HCT116 (cell line): ENCODE results near the gene HLA-DMA. TPM values are rescaled to one million over a fixed set of nuclear protein-coding genes. Genes with fewer than 3 reads are reported as not detected.
"Not testable (repeated sequence)": the region's sequence is repeated elsewhere in the genome, so short reads cannot be mapped to it uniquely, and the experiment has no call there.

Experiments
- ATAC-seq: fragments of 200-7000 bp; cut with Tn5 transposase; 2 replicates; pipeline ENCODE4 v1.9.1; 2020; ENCODE audit warnings: mild to moderate bottlenecking, moderate library complexity
- BruUV-seq: library from RNA; stranded (reverse); fragments of 400-500 nt; replicated peaks from 2 replicates; lab custom pipeline; 2021; lab: Mats Ljungman, UMichigan
- CTCF ChIA-PET: fragments of 300-600 bp; sonication (Branson Sonifier 250); formaldehyde crosslinking; loops from one replicate; lab custom pipeline; 2021; ENCODE audit warnings: antibody characterized with exemption; lab: Charles Lee
- POLR2A ChIA-PET: fragments of 300-600, 350-600 bp; sonication (Branson Sonifier 250); formaldehyde crosslinking; loops from one replicate; lab custom pipeline; 2021; ENCODE audit warnings: antibody characterized with exemption; lab: Charles Lee
- RAD21 ChIA-PET, 2 experiments: fragments of 300-600 bp; sonication (Branson Sonifier 250); formaldehyde crosslinking; loops; one replicate each; lab custom pipeline; 2023; ENCODE audit warnings: low total read pairs in 2 of 2; ENCODE audit not compliant: uncharacterized antibody in 2 of 2, unreplicated experiment in 2 of 2, low non-redundant PET in 1 of 2; lab: Charles Lee
- DNase-seq: peaks from one replicate; pipeline ENCODE4 v3.0.0-alpha.2; 2010; ENCODE audit warnings: low read depth, low spot score
- H2AFZ ChIP-seq: fragments of 200-600 bp; shearing (Covaris generic), sonication (generic); 2 replicates; pipeline ENCODE4 v1.6.1; 2017; ENCODE audit warnings: low read depth, mixed run types, mixed read lengths, antibody characterized with exemption, low read length; ENCODE audit not compliant: poor library complexity, severe bottlenecking
- H3K27ac ChIP-seq: 2 replicates; pipeline ENCODE4 v1.5.1; 2012; ENCODE audit warnings: low read depth, low read length
- H3K27me3 ChIP-seq: fragments of 200-600 bp; sonication (generic); 2 replicates; pipeline ENCODE4 v1.6.1; 2016; ENCODE audit warnings: mixed run types, low read length, mixed read lengths; ENCODE audit not compliant: insufficient read depth
- H3K36me3 ChIP-seq, 2 experiments: fragments of 200-500 bp in 1 of 2; fragments of 200-600 bp in 1 of 2; sonication (Bioruptor generic) in 1 of 2; sonication (generic) in 1 of 2; 2 replicates each; pipeline versions ENCODE4 v1.5.1 to v1.6.1; 2014 to 2016; ENCODE audit warnings: low read length in 2 of 2, inconsistent platforms in 1 of 2, mixed read lengths in 1 of 2, mixed run types in 1 of 2; ENCODE audit not compliant: insufficient read depth in 2 of 2, control insufficient read depth in 1 of 2
- H3K4me1 ChIP-seq, 2 experiments: fragments of 200-600 bp in 1 of 2; sonication (generic) in 1 of 2; 2 replicates each; pipeline versions ENCODE4 v1.5.1 to v1.6.1; 2012 to 2017; ENCODE audit warnings: low read length in 2 of 2, inconsistent platforms in 1 of 2, mild to moderate bottlenecking in 1 of 2, mixed read lengths in 1 of 2, mixed run types in 1 of 2, moderate library complexity in 1 of 2; ENCODE audit not compliant: insufficient read depth in 2 of 2, control insufficient read depth in 1 of 2
- H3K4me2 ChIP-seq: fragments of 200-600 bp; sonication (generic); 2 replicates; pipeline ENCODE4 v1.6.1; 2017; ENCODE audit warnings: mixed run types, low read length, mixed read lengths
- H3K4me3 ChIP-seq, 2 experiments: fragments of 200-600 bp in 1 of 2; sonication (generic) in 1 of 2; replicated peaks in 1 of 2; 2 replicates each; pipeline ENCODE4 v1.5.1; 2011 to 2016; ENCODE audit warnings: low read length in 2 of 2, control low read depth in 1 of 2, low read depth in 1 of 2, mild to moderate bottlenecking in 1 of 2, mixed read lengths in 1 of 2, mixed run types in 1 of 2
- H3K79me2 ChIP-seq: fragments of 200-600 bp; sonication (generic); 2 replicates; pipeline ENCODE4 v1.6.1; 2017; ENCODE audit warnings: mild to moderate bottlenecking, mixed run types, low read length, moderate library complexity, mixed read lengths; ENCODE audit not compliant: insufficient read depth
- H3K9ac ChIP-seq: fragments of 200-600 bp; sonication (generic); 2 replicates; pipeline ENCODE4 v1.6.1; 2016; ENCODE audit warnings: low read length, mixed read lengths
- H3K9me2 ChIP-seq: fragments of 200-600 bp; sonication (generic), shearing (Covaris generic); 2 replicates; pipeline ENCODE4 v1.6.1; 2017; ENCODE audit warnings: mixed run types, mild to moderate bottlenecking, moderate library complexity; ENCODE audit not compliant: insufficient read depth
- H3K9me3 ChIP-seq, 2 experiments: fragments of 200-500 bp in 1 of 2; fragments of 200-600 bp in 1 of 2; sonication (Bioruptor generic) in 1 of 2; sonication (generic) in 1 of 2; 2 replicates each; pipeline ENCODE4 v1.6.1; 2014 to 2017; ENCODE audit warnings: low read length in 2 of 2, mixed read lengths in 2 of 2, inconsistent platforms in 1 of 2, low read depth in 1 of 2, mild to moderate bottlenecking in 1 of 2, mixed run types in 1 of 2, moderate library complexity in 1 of 2; ENCODE audit not compliant: control insufficient read depth in 1 of 2, insufficient read depth in 1 of 2
- H4K20me1 ChIP-seq: fragments of 200-600 bp; sonication (generic), shearing (Covaris generic); 2 replicates; pipeline ENCODE4 v1.6.1; 2017; ENCODE audit warnings: mixed run types, mild to moderate bottlenecking, moderate library complexity; ENCODE audit not compliant: insufficient read depth
- CBX3 ChIP-seq: IDR thresholded peaks from 2 replicates; pipeline ENCODE4 v1.6.1; 2012; ENCODE audit warnings: low read depth
- CEBPB ChIP-seq: IDR thresholded peaks from 2 replicates; pipeline ENCODE4 v1.6.1; 2012; ENCODE audit warnings: low read depth
- POLR2AphosphoS5 ChIP-seq: IDR thresholded peaks from 2 replicates; pipeline ENCODE4 v1.6.1; 2011; ENCODE audit warnings: mild to moderate bottlenecking, low read depth, low read length, moderate library complexity
- ZFX ChIP-seq: fragments of 450-650 bp; IDR thresholded peaks from 2 replicates; pipeline ENCODE4 v1.6.1; 2017
- intact Hi-C: fragments of 100-400 bp; cut with micrococcal nuclease; formaldehyde crosslinking; loops from 2 replicates; pipeline ENCODE4 v1.10.0; 2022
- total RNA-seq: library from RNA; stranded (reverse); gene quantifications from one replicate; pipeline ENCODE4 v1.2.1, GENCODE V29; 2021; ENCODE audit not compliant: unreplicated experiment
- TF ChIP-seq, protein P1 (sequence below): IDR thresholded peaks from 2 replicates; pipeline ENCODE4 v1.6.1; 2012; ENCODE audit warnings: low read depth
- TF ChIP-seq, protein P2 (sequence below): IDR thresholded peaks from 2 replicates; pipeline ENCODE4 v1.6.1; 2011; ENCODE audit warnings: mild to moderate bottlenecking, low read length, moderate library complexity; ENCODE audit not compliant: insufficient replicate concordance; ENCODE audit errors: extremely low read depth

HLA-DMA gene
- total RNA-seq, 1 experiment from 2014 or later = 12.1 TPM

DNA sequence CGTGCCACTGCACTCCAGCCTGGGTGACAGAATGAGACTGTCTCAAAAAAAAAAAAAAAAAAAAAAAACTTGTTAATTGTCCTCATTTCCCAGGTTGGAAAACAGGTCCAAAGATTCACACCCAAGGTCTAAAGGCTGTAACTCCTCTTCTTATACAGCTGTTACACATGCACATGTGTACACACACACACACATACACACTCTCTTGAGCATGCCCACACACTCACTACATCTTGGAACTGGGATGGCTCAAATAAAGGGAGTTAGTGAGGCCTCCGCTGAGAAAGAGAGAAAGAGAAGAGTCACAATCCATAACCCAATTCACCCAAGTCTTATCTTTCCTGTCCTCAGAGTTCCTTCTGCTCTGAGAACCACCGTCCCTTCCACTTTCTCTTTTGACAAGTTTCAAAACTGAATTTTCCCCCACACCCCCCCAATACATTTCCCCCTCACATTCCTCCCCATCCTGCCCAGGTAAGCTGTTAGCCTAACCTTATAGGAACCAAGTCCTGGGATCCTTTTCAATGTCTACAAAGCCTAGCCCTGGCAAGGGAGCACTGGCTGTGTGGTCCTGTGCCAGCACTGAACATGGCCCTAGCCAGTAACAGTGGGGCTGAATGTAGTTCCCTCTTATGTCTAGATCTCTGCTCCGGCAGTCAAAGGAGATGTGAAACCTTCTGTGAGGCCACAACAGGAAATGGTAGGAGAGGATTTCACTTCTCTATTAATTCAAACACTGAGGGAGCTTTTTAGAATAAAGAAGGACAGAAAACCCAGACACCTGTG lies 8.8 kb downstream of the HLA-DMA start:
- Histone ChIP-seq H3K4me1 (peaks cover 4 to 12% of the 10 kb centered on the region in 2 experiments; a peak in 2 of 4 replicates), H3K4me3 (no peak overlapping the region), H3K9ac (no peak overlapping the region), H3K9me3 (no peaks in the 10 kb centered on the region), H2AFZ (no peak overlapping the region), H3K36me3 (no peaks in the 10 kb centered on the region), H3K79me2 (no peaks in the 10 kb centered on the region), H3K27me3 (no peaks in the 10 kb centered on the region), H3K4me2 (no peak overlapping the region), H4K20me1 (no peaks in the 10 kb centered on the region), H3K9me2 (no peaks in the 10 kb centered on the region), H3K27ac (no peak overlapping the region)
- CTCF ChIA-PET = interaction anchor here (4.5 kb wide), 1 partner anchor 10 kb away, joined by 33 read pairs; no protein-coding TSS in a partner anchor
- POLR2A ChIA-PET = interaction anchor here (5.1 kb wide), 1 partner anchor 26 kb away, joined by 52 read pairs; the partner anchor contains the start of gene BRD2
- intact Hi-C loops = no loop called here
- DNase-seq (no peak), ATAC-seq (no peak)
- RAD21 ChIA-PET = no interaction called here
- no TSS peak for BruUV-seq
- TF ChIP-seq, protein P1, sequence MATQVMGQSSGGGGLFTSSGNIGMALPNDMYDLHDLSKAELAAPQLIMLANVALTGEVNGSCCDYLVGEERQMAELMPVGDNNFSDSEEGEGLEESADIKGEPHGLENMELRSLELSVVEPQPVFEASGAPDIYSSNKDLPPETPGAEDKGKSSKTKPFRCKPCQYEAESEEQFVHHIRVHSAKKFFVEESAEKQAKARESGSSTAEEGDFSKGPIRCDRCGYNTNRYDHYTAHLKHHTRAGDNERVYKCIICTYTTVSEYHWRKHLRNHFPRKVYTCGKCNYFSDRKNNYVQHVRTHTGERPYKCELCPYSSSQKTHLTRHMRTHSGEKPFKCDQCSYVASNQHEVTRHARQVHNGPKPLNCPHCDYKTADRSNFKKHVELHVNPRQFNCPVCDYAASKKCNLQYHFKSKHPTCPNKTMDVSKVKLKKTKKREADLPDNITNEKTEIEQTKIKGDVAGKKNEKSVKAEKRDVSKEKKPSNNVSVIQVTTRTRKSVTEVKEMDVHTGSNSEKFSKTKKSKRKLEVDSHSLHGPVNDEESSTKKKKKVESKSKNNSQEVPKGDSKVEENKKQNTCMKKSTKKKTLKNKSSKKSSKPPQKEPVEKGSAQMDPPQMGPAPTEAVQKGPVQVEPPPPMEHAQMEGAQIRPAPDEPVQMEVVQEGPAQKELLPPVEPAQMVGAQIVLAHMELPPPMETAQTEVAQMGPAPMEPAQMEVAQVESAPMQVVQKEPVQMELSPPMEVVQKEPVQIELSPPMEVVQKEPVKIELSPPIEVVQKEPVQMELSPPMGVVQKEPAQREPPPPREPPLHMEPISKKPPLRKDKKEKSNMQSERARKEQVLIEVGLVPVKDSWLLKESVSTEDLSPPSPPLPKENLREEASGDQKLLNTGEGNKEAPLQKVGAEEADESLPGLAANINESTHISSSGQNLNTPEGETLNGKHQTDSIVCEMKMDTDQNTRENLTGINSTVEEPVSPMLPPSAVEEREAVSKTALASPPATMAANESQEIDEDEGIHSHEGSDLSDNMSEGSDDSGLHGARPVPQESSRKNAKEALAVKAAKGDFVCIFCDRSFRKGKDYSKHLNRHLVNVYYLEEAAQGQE = no peak
- TF ChIP-seq CBX3 = no peak
- TF ChIP-seq, protein P2, sequence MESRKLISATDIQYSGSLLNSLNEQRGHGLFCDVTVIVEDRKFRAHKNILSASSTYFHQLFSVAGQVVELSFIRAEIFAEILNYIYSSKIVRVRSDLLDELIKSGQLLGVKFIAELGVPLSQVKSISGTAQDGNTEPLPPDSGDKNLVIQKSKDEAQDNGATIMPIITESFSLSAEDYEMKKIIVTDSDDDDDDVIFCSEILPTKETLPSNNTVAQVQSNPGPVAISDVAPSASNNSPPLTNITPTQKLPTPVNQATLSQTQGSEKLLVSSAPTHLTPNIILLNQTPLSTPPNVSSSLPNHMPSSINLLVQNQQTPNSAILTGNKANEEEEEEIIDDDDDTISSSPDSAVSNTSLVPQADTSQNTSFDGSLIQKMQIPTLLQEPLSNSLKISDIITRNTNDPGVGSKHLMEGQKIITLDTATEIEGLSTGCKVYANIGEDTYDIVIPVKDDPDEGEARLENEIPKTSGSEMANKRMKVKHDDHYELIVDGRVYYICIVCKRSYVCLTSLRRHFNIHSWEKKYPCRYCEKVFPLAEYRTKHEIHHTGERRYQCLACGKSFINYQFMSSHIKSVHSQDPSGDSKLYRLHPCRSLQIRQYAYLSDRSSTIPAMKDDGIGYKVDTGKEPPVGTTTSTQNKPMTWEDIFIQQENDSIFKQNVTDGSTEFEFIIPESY = no peak
- no peak for TF ChIP-seq POLR2AphosphoS5
- no peak for TF ChIP-seq ZFX
- TF ChIP-seq CEBPB = no peak

DNA sequence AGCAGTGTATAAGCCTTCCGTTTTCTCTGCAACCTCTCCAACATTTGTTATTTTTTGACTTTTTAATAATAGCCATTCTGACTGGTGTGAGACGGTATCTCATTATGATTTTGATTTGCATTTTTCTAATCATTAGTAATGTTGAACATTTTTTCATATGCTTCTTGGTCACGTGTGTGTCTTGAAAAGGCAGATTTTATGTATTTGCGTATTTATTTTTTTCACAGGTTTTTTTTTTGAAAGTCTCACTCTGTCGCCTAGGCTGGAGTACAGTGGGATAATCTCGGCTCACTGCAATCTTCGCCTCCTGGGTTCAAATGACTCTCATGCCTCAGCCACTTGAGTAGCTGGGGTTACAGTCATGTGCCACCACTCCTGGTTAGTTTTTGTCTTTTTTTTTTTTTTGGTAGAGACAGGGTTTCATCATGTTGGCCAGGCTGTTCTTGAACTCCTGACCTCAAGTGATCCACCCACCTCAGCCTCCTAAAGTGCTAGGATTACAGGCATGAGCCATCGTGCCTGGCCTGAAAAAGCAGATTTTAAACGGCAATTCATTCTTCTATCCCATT lies 10.3 kb downstream of the HLA-DMA start:
- ChIA-PET CTCF (interaction anchor here (1.5 to 4.5 kb wide), 2 partner anchors 9 to 11 kb away, joined by 4 to 33 read pairs; partner anchors contain the start of gene HLA-DMA), POLR2A (interaction anchor here (5.1 kb wide), 1 partner anchor 27 kb away, joined by 52 read pairs; the partner anchor contains the start of gene BRD2)
- H3K9ac ChIP-seq, H4K20me1 ChIP-seq, H3K9me3 ChIP-seq, H3K27ac ChIP-seq, intact Hi-C loops, H3K36me3 ChIP-seq, H3K4me3 ChIP-seq, H2AFZ ChIP-seq, ATAC-seq, H3K4me2 ChIP-seq, BruUV-seq, H3K27me3 ChIP-seq, H3K79me2 ChIP-seq, RAD21 ChIA-PET, DNase-seq, H3K9me2 ChIP-seq: not testable (repeated sequence)
- peaks cover 4 to 12% of the 10 kb centered on the region in 2 experiments; a peak in 2 of 4 replicates for H3K4me1 ChIP-seq
